Esophagus muscularis mucosa (tissue), 4 donors: ENCODE results near the gene PHYHIPL.

ENCODE experiments used
- EP300 ChIP-seq: sonication (generic); formaldehyde crosslinking; IDR thresholded peaks from one replicate; pipeline ENCODE4 v1.6.1; 2017; ENCODE audit warnings: antibody characterized with exemption
- POLR2AphosphoS5 ChIP-seq, 2 donors: sonication (generic); formaldehyde crosslinking; IDR thresholded peaks; one replicate each; pipeline ENCODE4 v1.6.1; 2017; ENCODE audit warnings: antibody characterized with exemption in 2 of 2
- TF ChIP-seq, protein P1 (sequence below), 3 experiments: fragments of 200-600 bp in 2 of 3; fragments of 450-650 bp in 1 of 3; sonication (generic) in 2 of 3; IDR thresholded peaks; one replicate each; pipeline ENCODE4 v1.5.1; 2017 to 2019; ENCODE audit warnings: antibody characterized with exemption in 3 of 3, mild to moderate bottlenecking in 2 of 3, moderate library complexity in 1 of 3

DNA sequence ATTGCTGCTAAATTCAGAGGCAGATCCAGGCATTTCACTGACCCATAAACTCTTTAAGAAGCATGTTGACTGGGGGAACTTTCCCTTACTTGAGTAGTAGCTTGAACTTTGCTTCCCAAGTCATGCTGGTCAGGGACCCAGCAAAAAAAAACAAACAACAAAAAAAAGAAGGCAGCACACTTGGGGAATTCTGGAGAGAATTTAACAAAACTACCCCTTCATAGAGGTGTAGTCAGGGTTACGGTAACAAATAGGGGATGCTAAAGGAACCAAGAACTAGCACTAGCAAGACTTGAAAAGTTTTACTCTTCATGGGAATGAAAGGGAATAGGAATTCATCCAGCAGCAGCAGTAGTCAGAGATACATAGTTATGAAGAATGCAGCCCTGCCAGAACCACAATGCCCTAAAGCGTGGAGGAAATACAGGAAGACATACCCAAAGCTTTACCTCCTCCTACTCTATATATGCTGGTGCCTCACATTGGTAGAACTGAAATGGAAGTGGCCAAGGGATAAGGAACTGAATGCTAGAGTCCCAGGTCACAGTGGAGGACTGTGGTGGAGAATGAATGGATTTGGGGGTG is 67.3 kb downstream of the PHYHIPL start:
- TF ChIP-seq EP300, result no peak
- TF ChIP-seq, protein P1, sequence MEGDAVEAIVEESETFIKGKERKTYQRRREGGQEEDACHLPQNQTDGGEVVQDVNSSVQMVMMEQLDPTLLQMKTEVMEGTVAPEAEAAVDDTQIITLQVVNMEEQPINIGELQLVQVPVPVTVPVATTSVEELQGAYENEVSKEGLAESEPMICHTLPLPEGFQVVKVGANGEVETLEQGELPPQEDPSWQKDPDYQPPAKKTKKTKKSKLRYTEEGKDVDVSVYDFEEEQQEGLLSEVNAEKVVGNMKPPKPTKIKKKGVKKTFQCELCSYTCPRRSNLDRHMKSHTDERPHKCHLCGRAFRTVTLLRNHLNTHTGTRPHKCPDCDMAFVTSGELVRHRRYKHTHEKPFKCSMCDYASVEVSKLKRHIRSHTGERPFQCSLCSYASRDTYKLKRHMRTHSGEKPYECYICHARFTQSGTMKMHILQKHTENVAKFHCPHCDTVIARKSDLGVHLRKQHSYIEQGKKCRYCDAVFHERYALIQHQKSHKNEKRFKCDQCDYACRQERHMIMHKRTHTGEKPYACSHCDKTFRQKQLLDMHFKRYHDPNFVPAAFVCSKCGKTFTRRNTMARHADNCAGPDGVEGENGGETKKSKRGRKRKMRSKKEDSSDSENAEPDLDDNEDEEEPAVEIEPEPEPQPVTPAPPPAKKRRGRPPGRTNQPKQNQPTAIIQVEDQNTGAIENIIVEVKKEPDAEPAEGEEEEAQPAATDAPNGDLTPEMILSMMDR (IDR thresholded peaks at IDR 0.05), result no peak
- TF ChIP-seq POLR2AphosphoS5 (IDR thresholded peaks at IDR 0.05), result no peak
